Esophagus (tissue), 2 donors: ENCODE data around the gene CNBD2. TPM values are rescaled to one million over a fixed set of nuclear protein-coding genes. Genes with fewer than 3 reads are reported as not detected.
"Not testable (repeated sequence)": the region's sequence is repeated elsewhere in the genome, so short reads cannot be mapped to it uniquely, and the experiment has no call there.

ENCODE experiments used
- H3K27ac ChIP-seq, 2 donors: one replicate each; pipeline ENCODE4 v1.5.1; 2013; ENCODE audit warnings: low read depth in 2 of 2, mild to moderate bottlenecking in 2 of 2, inconsistent platforms in 1 of 2, low read length in 1 of 2, moderate library complexity in 1 of 2
- H3K27me3 ChIP-seq, 2 donors: one replicate each; pipeline ENCODE4 v1.6.1; 2013; ENCODE audit warnings: low read length in 2 of 2, control low read depth in 1 of 2, mild to moderate bottlenecking in 1 of 2; ENCODE audit not compliant: insufficient read depth in 2 of 2, control insufficient read depth in 1 of 2
- H3K36me3 ChIP-seq, 2 donors: one replicate each; pipeline ENCODE4 v1.6.1; 2013; ENCODE audit warnings: low read length in 1 of 2; ENCODE audit not compliant: control insufficient read depth in 2 of 2, insufficient read depth in 2 of 2
- H3K4me1 ChIP-seq, 2 donors: one replicate each; pipeline ENCODE4 v1.6.1; 2013; ENCODE audit warnings: low read length in 1 of 2; ENCODE audit not compliant: control insufficient read depth in 2 of 2, insufficient read depth in 2 of 2
- H3K4me3 ChIP-seq, 2 donors: one replicate each; pipeline ENCODE4 v1.5.1; 2013; ENCODE audit warnings: low read length in 2 of 2, mild to moderate bottlenecking in 2 of 2, low read depth in 1 of 2, moderate library complexity in 1 of 2
- H3K9me3 ChIP-seq, 2 donors: one replicate each; pipeline ENCODE4 v1.6.1; 2013; ENCODE audit warnings: mild to moderate bottlenecking in 2 of 2, low read depth in 1 of 2, low read length in 1 of 2, moderate library complexity in 1 of 2; ENCODE audit not compliant: control insufficient read depth in 2 of 2, insufficient read depth in 1 of 2
- WGBS, 2 donors: extraction: QIAGEN DNeasy Blood & Tissue Kit; methylation state at CpG; one replicate each; pipeline ENCODE4 v1.1.7; 2013; 5-methylcytosine and 5-hydroxymethylcytosine counted together
- polyA plus RNA-seq, 2 donors: library from polyadenylated mRNA; stranded (reverse); fragments of 200-250 nt; gene quantifications; one replicate each; pipeline ENCODE4 v1.2.3, GENCODE V29; 2013
- donor health status: healthy with polysubstance abuse.
- donor health status: Bipolar disorder and iron deficiency.

CNBD2 gene
- polyA plus RNA-seq, 2 donors, result 6.1 to 13.5 TPM

- 87 to 91% methylated on average over 6 of the region's 6 CpGs for WGBS, 2 donors
- no peak overlapping the region for H3K4me3 ChIP-seq
- H3K9me3 ChIP-seq, result no peaks in the 10 kb centered on the region
- no peak overlapping the region for H3K27ac ChIP-seq
- no peaks in the 10 kb centered on the region for H3K36me3 ChIP-seq
- no peaks in the 10 kb centered on the region for H3K27me3 ChIP-seq
- peaks cover 0 to 2% of the 10 kb centered on the region in 2 donors for H3K4me1 ChIP-seq
Observed at GRCh38 chr20:36052117-36052513, 83.7 kb downstream of the CNBD2 start.

- H3K4me3 ChIP-seq, H3K27ac ChIP-seq, H3K9me3 ChIP-seq, H3K4me1 ChIP-seq, H3K36me3 ChIP-seq, H3K27me3 ChIP-seq: not testable (repeated sequence)
- 84 to 87% methylated on average over 9 of the region's 9 CpGs for WGBS, 2 donors
Observed at GRCh38 chr20:36053863-36054518, 85.6 kb downstream of the CNBD2 start.

GRCh38 chr20:36055145-36055544 is 86.8 kb downstream of the CNBD2 start:
- Histone ChIP-seq H3K4me1 (peaks cover 0 to 2% of the 10 kb centered on the region in 2 donors), H3K27ac (no peak overlapping the region), H3K4me3 (no peak overlapping the region), H3K36me3 (no peaks in the 10 kb centered on the region), H3K9me3 (no peaks in the 10 kb centered on the region), H3K27me3 (no peaks in the 10 kb centered on the region)
- WGBS, 2 donors, result 70 to 71% methylated on average over 4 of the region's 4 CpGs

- H3K4me3 ChIP-seq, result no peak overlapping the region
- no peak overlapping the region for H3K27ac ChIP-seq
- H3K9me3 ChIP-seq, result no peaks in the 10 kb centered on the region
- H3K27me3 ChIP-seq, result no peaks in the 10 kb centered on the region
- WGBS, 2 donors, result 95 to 100% methylated on average over 1 of the region's 1 CpG
- peaks cover 0 to 8% of the 10 kb centered on the region in 2 donors for H3K4me1 ChIP-seq
- no peaks in the 10 kb centered on the region for H3K36me3 ChIP-seq
Observed at GRCh38 chr20:36060676-36061075, 92.3 kb downstream of the CNBD2 start.

GRCh38 chr20:36061754-36062153 is 93.4 kb downstream of the CNBD2 start:
- no peaks in the 10 kb centered on the region for H3K9me3 ChIP-seq
- 27 to 30% methylated on average over 1 of the region's 1 CpG for WGBS, 2 donors
- no peaks in the 10 kb centered on the region for H3K36me3 ChIP-seq
- no peaks in the 10 kb centered on the region for H3K27me3 ChIP-seq
- no peak overlapping the region for H3K4me3 ChIP-seq
- H3K4me1 ChIP-seq, result peaks cover 0 to 10% of the 10 kb centered on the region in 2 donors
- no peak overlapping the region for H3K27ac ChIP-seq

GRCh38 chr20:36062799-36063198 is 94.4 kb downstream of the CNBD2 start:
- H3K27me3 ChIP-seq, result no peaks in the 10 kb centered on the region
- H3K9me3 ChIP-seq, result no peaks in the 10 kb centered on the region
- H3K4me3 ChIP-seq, result no peak overlapping the region
- H3K4me1 ChIP-seq, result peaks cover 0 to 10% of the 10 kb centered on the region in 2 donors
- H3K27ac ChIP-seq, result no peak overlapping the region
- no peaks in the 10 kb centered on the region for H3K36me3 ChIP-seq
- WGBS, 2 donors, result 66 to 71% methylated on average over 1 of the region's 1 CpG

GRCh38 chr20:36063916-36064657 is 95.7 kb downstream of the CNBD2 start:
- Histone ChIP-seq H3K4me1 (peaks cover 0 to 10% of the 10 kb centered on the region in 2 donors), H3K27ac (peak overlapping the region; percentile 6 to 93), H3K9me3 (no peaks in the 10 kb centered on the region), H3K27me3 (no peaks in the 10 kb centered on the region), H3K4me3 (peak overlapping the region; percentile 62 to 80), H3K36me3 (no peaks in the 10 kb centered on the region)
- 16 to 19% methylated on average over 26 of the region's 26 CpGs for WGBS, 2 donors

GRCh38 chr20:36064658-36065426 is 96.5 kb downstream of the CNBD2 start:
- no peaks in the 10 kb centered on the region for H3K27me3 ChIP-seq
- H3K4me1 ChIP-seq, result peaks cover 0 to 10% of the 10 kb centered on the region in 2 donors
- H3K27ac ChIP-seq, result peak overlapping the region; percentile 72 to 93
- 2 to 4% methylated on average over 61 of the region's 61 CpGs for WGBS, 2 donors
- H3K9me3 ChIP-seq, result no peaks in the 10 kb centered on the region
- H3K4me3 ChIP-seq, result peak overlapping the region; percentile 62 to 80
- H3K36me3 ChIP-seq, result no peaks in the 10 kb centered on the region

- H3K27ac ChIP-seq, result peak overlapping the region; percentile 72 to 93
- 54 to 58% methylated on average over 24 of the region's 24 CpGs for WGBS, 2 donors
- peaks cover 0 to 10% of the 10 kb centered on the region in 2 donors for H3K4me1 ChIP-seq
- no peaks in the 10 kb centered on the region for H3K9me3 ChIP-seq
- no peaks in the 10 kb centered on the region for H3K27me3 ChIP-seq
- no peaks in the 10 kb centered on the region for H3K36me3 ChIP-seq
- H3K4me3 ChIP-seq, result peak overlapping the region; percentile 62 to 80
Observed at GRCh38 chr20:36065427-36065998, 97.1 kb downstream of the CNBD2 start.
